ENCODE results near the gene COL4A4.

GRCh38 chr2:227206406-227206805 lies 42.4 kb upstream of the COL4A4 start:
- TF ChIP-seq CTCF (IDR thresholded peaks at IDR 0.05) (no peak), POLR2A (IDR thresholded peaks at IDR 0.05) (no peak)

Measured in Peyer's patch (tissue), 4 donors.